ENCODE results near the gene PDE3B. TPM values are rescaled to one million over a fixed set of nuclear protein-coding genes. Genes with fewer than 3 reads are reported as not detected.
"Not testable (repeated sequence)": the region's sequence is repeated elsewhere in the genome, so short reads cannot be mapped to it uniquely, and the experiment has no call there.

PDE3B gene
- total RNA-seq, 1 donor from 2014 or later: 3.1 TPM

GRCh38 chr11:14727746-14728145 is 84.1 kb downstream of the PDE3B start:
- Histone ChIP-seq H3K4me3 (ENCODE audit: low read depth, low read length) (no peak overlapping the region), H3K27me3 (ENCODE audit: control insufficient read depth, insufficient read depth, low read length) (no peaks in the 10 kb centered on the region), H3K36me3 (ENCODE audit: control insufficient read depth, insufficient read depth, low read length) (no peaks in the 10 kb centered on the region)
- no peak for DNase-seq (ENCODE audit: low read depth)
- TF ChIP-seq CTCF (IDR thresholded peaks at IDR 0.05; ENCODE audit: insufficient read depth, low read length, poor library complexity, severe bottlenecking): no peak

GRCh38 chr11:14740539-14740938 is 96.9 kb downstream of the PDE3B start:
- H3K27me3 ChIP-seq (ENCODE audit: control insufficient read depth, insufficient read depth, low read length); H3K36me3 ChIP-seq (ENCODE audit: control insufficient read depth, insufficient read depth, low read length); DNase-seq (ENCODE audit: low read depth); H3K4me3 ChIP-seq (ENCODE audit: low read depth, low read length): not testable (repeated sequence)

- H3K27me3 ChIP-seq (ENCODE audit: control insufficient read depth, insufficient read depth, low read length): no peaks in the 10 kb centered on the region
- DNase-seq (ENCODE audit: low read depth): no peak
- no peak overlapping the region for H3K4me3 ChIP-seq (ENCODE audit: low read depth, low read length)
- no peaks in the 10 kb centered on the region for H3K36me3 ChIP-seq (ENCODE audit: control insufficient read depth, insufficient read depth, low read length)
- TF ChIP-seq CTCF (IDR thresholded peaks at IDR 0.05; ENCODE audit: insufficient read depth, low read length, poor library complexity, severe bottlenecking): no peak
Measured at GRCh38 chr11:14741195-14741594, 97.6 kb downstream of the PDE3B start.

GRCh38 chr11:14742849-14743559 is 99.4 kb downstream of the PDE3B start:
- no peak for TF ChIP-seq CTCF (IDR thresholded peaks at IDR 0.05; ENCODE audit: insufficient read depth, low read length, poor library complexity, severe bottlenecking)
- no peaks in the 10 kb centered on the region for H3K27me3 ChIP-seq (ENCODE audit: control insufficient read depth, insufficient read depth, low read length)
- H3K4me3 ChIP-seq (ENCODE audit: low read depth, low read length): no peak overlapping the region
- no peaks in the 10 kb centered on the region for H3K36me3 ChIP-seq (ENCODE audit: control insufficient read depth, insufficient read depth, low read length)
- no peak for DNase-seq (ENCODE audit: low read depth)

- not testable (repeated sequence) for DNase-seq (ENCODE audit: low read depth); H3K4me3 ChIP-seq (ENCODE audit: low read depth, low read length); H3K36me3 ChIP-seq (ENCODE audit: control insufficient read depth, insufficient read depth, low read length); H3K27me3 ChIP-seq (ENCODE audit: control insufficient read depth, insufficient read depth, low read length)
Measured at GRCh38 chr11:14743667-14744066, 100.1 kb downstream of the PDE3B start.

- Histone ChIP-seq H3K36me3 (ENCODE audit: control insufficient read depth, insufficient read depth, low read length) (no peaks in the 10 kb centered on the region), H3K27me3 (ENCODE audit: control insufficient read depth, insufficient read depth, low read length) (no peaks in the 10 kb centered on the region), H3K4me3 (ENCODE audit: low read depth, low read length) (no peak overlapping the region)
- TF ChIP-seq CTCF (IDR thresholded peaks at IDR 0.05; ENCODE audit: insufficient read depth, low read length, poor library complexity, severe bottlenecking): no peak
- no peak for DNase-seq (ENCODE audit: low read depth)
Measured at GRCh38 chr11:14746857-14747395, 103.3 kb downstream of the PDE3B start.

GRCh38 chr11:14748090-14748489 is 104.5 kb downstream of the PDE3B start:
- H3K36me3 ChIP-seq (ENCODE audit: control insufficient read depth, insufficient read depth, low read length): no peaks in the 10 kb centered on the region
- DNase-seq (ENCODE audit: low read depth): no peak
- H3K4me3 ChIP-seq (ENCODE audit: low read depth, low read length): no peak overlapping the region
- no peaks in the 10 kb centered on the region for H3K27me3 ChIP-seq (ENCODE audit: control insufficient read depth, insufficient read depth, low read length)
- TF ChIP-seq CTCF (IDR thresholded peaks at IDR 0.05; ENCODE audit: insufficient read depth, low read length, poor library complexity, severe bottlenecking): no peak
